Osteoblast (primary cell): Measurements from ENCODE around the gene PTCD3. TPM values are rescaled to one million over a fixed set of nuclear protein-coding genes. Genes with fewer than 3 reads are reported as not detected.

Source experiments
- DNase-seq: peaks from one replicate; pipeline ENCODE4 v3.0.0; 2011; ENCODE audit warnings: low spot score, mixed read lengths; ENCODE audit not compliant: insufficient read length; ENCODE audit errors: missing footprints
- H2AFZ ChIP-seq: 2 replicates; pipeline ENCODE4 v1.6.0; 2011; ENCODE audit warnings: mild to moderate bottlenecking, low read length
- H3K27ac ChIP-seq: 2 replicates; pipeline ENCODE4 v1.5.1; 2011; ENCODE audit warnings: mild to moderate bottlenecking, low read depth, low read length, moderate library complexity
- H3K27me3 ChIP-seq: 2 replicates; pipeline ENCODE4 v1.6.0; 2012; ENCODE audit warnings: mild to moderate bottlenecking, control low read depth, inconsistent platforms, low read length, moderate library complexity; ENCODE audit not compliant: insufficient read depth
- H3K36me3 ChIP-seq: 2 replicates; pipeline ENCODE4 v1.5.1; 2011; ENCODE audit warnings: mild to moderate bottlenecking, low read length, control low read depth, moderate library complexity; ENCODE audit not compliant: insufficient read depth
- H3K4me1 ChIP-seq: 2 replicates; pipeline ENCODE4 v1.5.1; 2011; ENCODE audit warnings: mild to moderate bottlenecking, low read length, control low read depth, moderate library complexity; ENCODE audit not compliant: insufficient read depth
- H3K4me2 ChIP-seq: 2 replicates; pipeline ENCODE4 v1.6.0; 2011; ENCODE audit warnings: mild to moderate bottlenecking, low read length; ENCODE audit not compliant: insufficient read depth
- H3K4me3 ChIP-seq: fragments of 200-600 bp; sonication (generic); 3 replicates; pipeline ENCODE4 v1.5.1; 2012; ENCODE audit warnings: mild to moderate bottlenecking, low read length, inconsistent platforms; ENCODE audit not compliant: insufficient read depth
- H3K79me2 ChIP-seq: 2 replicates; pipeline ENCODE4 v1.6.0; 2012; ENCODE audit warnings: mild to moderate bottlenecking, low read length, control low read depth, inconsistent platforms; ENCODE audit not compliant: insufficient read depth
- H3K9me3 ChIP-seq: 2 replicates; pipeline ENCODE4 v1.5.1; 2011; ENCODE audit warnings: low read depth, low read length, control low read depth
- H4K20me1 ChIP-seq: 2 replicates; pipeline ENCODE4 v1.6.0; 2012; ENCODE audit warnings: mild to moderate bottlenecking, low read length, control low read depth; ENCODE audit not compliant: insufficient read depth
- total RNA-seq: library from RNA; depleted of rRNA; stranded (reverse); fragments of >200 nt; gene quantifications from 2 replicates; pipeline ENCODE4 v1.2.3, GENCODE V29; 2012
- TF ChIP-seq, protein P1 (sequence below): IDR thresholded peaks from 2 replicates; pipeline ENCODE4 v1.5.1; 2011; ENCODE audit warnings: mild to moderate bottlenecking, low read depth, low read length, moderate library complexity; ENCODE audit errors: extremely low read depth

Gene PTCD3
- total RNA-seq, 1 donor, result 55.0 TPM

DNA sequence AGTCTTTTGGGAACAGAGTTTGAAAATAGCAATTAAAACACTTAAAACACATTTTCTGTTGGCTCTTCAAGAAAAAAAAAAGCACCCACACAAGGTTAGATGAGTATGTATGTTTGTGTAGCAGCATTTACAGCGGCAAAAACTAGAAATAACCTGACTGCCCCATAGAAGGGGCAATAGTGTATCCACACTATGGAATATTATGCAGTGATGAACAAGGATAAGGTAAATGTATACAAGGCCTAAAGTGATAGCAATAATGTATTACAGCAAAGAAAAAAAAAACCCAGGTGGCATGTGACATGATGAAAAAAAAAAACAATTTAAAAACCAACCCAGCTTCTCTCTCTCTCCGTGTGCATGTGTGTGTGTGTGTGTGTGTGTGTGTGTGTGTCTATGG lies 35.2 kb upstream of the PTCD3 start:
- H3K79me2 ChIP-seq, result no peaks in the 10 kb centered on the region
- peaks cover 56% of the 10 kb centered on the region for H3K36me3 ChIP-seq
- peak overlapping the region; percentile 98 for H3K27ac ChIP-seq
- peaks cover 32% of the 10 kb centered on the region for H3K4me1 ChIP-seq
- no peaks in the 10 kb centered on the region for H3K9me3 ChIP-seq
- H3K4me2 ChIP-seq, result no peak overlapping the region
- H4K20me1 ChIP-seq, result no peaks in the 10 kb centered on the region
- TF ChIP-seq, protein P1, sequence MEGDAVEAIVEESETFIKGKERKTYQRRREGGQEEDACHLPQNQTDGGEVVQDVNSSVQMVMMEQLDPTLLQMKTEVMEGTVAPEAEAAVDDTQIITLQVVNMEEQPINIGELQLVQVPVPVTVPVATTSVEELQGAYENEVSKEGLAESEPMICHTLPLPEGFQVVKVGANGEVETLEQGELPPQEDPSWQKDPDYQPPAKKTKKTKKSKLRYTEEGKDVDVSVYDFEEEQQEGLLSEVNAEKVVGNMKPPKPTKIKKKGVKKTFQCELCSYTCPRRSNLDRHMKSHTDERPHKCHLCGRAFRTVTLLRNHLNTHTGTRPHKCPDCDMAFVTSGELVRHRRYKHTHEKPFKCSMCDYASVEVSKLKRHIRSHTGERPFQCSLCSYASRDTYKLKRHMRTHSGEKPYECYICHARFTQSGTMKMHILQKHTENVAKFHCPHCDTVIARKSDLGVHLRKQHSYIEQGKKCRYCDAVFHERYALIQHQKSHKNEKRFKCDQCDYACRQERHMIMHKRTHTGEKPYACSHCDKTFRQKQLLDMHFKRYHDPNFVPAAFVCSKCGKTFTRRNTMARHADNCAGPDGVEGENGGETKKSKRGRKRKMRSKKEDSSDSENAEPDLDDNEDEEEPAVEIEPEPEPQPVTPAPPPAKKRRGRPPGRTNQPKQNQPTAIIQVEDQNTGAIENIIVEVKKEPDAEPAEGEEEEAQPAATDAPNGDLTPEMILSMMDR, result no peak
- H2AFZ ChIP-seq, result no peak overlapping the region
- no peaks in the 10 kb centered on the region for H3K27me3 ChIP-seq
- no peak for DNase-seq
- no peak overlapping the region for H3K4me3 ChIP-seq

DNA sequence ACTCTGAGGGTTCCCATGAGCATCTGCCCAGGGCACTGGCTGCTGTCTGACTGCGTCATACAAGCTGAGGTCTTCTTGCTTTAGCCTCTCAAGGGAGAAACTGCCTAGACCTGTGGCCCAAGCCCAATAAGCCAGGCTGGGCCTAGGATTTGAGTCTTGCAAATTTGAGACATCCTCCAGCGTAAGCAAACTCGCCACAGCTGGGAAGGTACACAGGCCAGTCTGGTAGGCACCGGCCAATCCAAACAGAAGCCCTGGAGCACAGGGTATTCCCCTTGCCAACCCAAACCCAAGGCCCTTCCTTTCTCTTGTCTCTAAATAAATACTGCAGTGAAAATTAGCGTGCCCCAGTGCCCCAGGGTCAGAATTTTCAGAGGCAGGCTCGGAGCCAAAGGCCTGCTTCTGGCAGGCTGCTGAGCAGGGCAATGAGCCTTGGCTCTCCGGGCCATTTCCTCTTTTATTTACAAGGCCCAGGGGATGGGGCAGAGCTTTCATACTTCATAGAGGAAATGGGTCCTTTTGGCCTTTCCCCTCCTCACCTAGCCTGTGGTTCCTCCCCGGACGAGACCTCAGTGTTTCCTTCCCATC lies 33.7 kb upstream of the PTCD3 start:
- TF ChIP-seq, protein P1, result no peak
- DNase-seq, result peak; percentile 90
- Histone ChIP-seq H4K20me1 (no peaks in the 10 kb centered on the region), H3K4me2 (peak overlapping the region; percentile 45), H3K4me3 (peak overlapping the region; percentile 18), H3K79me2 (no peaks in the 10 kb centered on the region), H3K27me3 (no peaks in the 10 kb centered on the region), H2AFZ (no peak overlapping the region), H3K9me3 (no peaks in the 10 kb centered on the region), H3K36me3 (peaks cover 60% of the 10 kb centered on the region), H3K4me1 (peaks cover 32% of the 10 kb centered on the region), H3K27ac (peak overlapping the region; percentile 98)

DNA sequence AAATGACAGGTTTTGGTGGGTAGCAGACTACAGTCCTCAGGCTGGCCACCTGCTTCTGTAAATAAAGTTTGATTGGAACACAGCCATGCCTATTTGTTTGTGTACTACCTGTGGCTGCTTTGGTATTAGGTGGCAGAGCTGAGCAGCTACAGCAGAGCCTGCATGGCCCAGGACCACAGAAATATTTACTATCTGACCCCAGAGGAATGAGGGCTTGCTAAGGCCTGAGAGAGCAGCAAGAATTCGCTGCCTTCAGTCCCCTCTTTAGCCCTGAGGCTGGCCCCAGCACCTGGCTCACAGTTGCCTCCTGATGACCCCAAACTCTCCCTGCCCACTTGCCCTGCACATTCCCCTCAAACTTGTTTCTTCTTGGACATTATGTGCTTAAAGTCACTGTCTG lies 32.8 kb upstream of the PTCD3 start:
- peak overlapping the region; percentile 98 for H3K27ac ChIP-seq
- no peak for DNase-seq
- H2AFZ ChIP-seq, result no peak overlapping the region
- no peak overlapping the region for H3K4me3 ChIP-seq
- H3K4me1 ChIP-seq, result peaks cover 32% of the 10 kb centered on the region
- no peaks in the 10 kb centered on the region for H3K9me3 ChIP-seq
- H3K36me3 ChIP-seq, result peaks cover 61% of the 10 kb centered on the region
- no peak overlapping the region for H3K4me2 ChIP-seq
- H4K20me1 ChIP-seq, result no peaks in the 10 kb centered on the region
- TF ChIP-seq, protein P1, result no peak
- H3K79me2 ChIP-seq, result no peaks in the 10 kb centered on the region
- H3K27me3 ChIP-seq, result no peaks in the 10 kb centered on the region

DNA sequence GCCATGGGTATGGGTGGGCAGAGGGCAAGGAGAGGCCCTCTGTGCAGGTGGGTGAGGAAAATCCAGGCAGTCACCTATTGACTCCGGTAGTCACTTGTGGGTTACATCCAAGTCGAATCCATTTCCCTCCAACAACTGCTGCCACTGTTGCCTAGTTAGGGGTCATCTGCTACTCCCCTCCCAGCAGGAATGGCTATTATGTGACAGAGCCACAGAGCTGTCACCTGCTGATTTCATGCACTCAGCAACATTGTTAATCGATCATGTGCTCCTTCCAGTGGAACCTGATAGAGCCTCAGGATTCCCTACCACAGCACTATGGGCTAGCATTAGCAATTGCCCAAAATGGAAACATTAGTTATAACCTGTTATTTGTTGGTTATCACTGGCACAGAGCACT lies 31.8 kb upstream of the PTCD3 start:
- DNase-seq, result no peak
- peaks cover 4% of the 10 kb centered on the region for H4K20me1 ChIP-seq
- TF ChIP-seq, protein P1, result no peak
- no peak overlapping the region for H2AFZ ChIP-seq
- H3K4me2 ChIP-seq, result no peak overlapping the region
- H3K27ac ChIP-seq, result no peak overlapping the region
- H3K4me3 ChIP-seq, result no peak overlapping the region
- no peaks in the 10 kb centered on the region for H3K9me3 ChIP-seq
- peaks cover 60% of the 10 kb centered on the region for H3K36me3 ChIP-seq
- H3K4me1 ChIP-seq, result peaks cover 22% of the 10 kb centered on the region
- H3K27me3 ChIP-seq, result no peaks in the 10 kb centered on the region
- H3K79me2 ChIP-seq, result no peaks in the 10 kb centered on the region
